Neural crest cell (in vitro differentiated cells): ENCODE data around the gene CENPX. TPM values are rescaled to one million over a fixed set of nuclear protein-coding genes. Genes with fewer than 3 reads are reported as not detected.

Experiments
- DNase-seq: peaks from one replicate; pipeline ENCODE4 v3.0.0; 2021; ENCODE audit warnings: low read depth, mixed read lengths, low spot score
- H3K27ac Mint-ChIP-seq: one replicate; pipeline ENCODE4 v1.8.0; 2021; ENCODE audit warnings: mild to moderate bottlenecking, mixed read lengths; ENCODE audit not compliant: unreplicated experiment
- H3K27me3 Mint-ChIP-seq: 2 replicates; pipeline ENCODE4 v1.8.0; 2021; ENCODE audit warnings: low read depth, mild to moderate bottlenecking, mixed read lengths
- H3K36me3 Mint-ChIP-seq: 2 replicates; pipeline ENCODE4 v1.8.0; 2021; ENCODE audit warnings: low read depth, mild to moderate bottlenecking, mixed read lengths
- H3K4me1 Mint-ChIP-seq: 2 replicates; pipeline ENCODE4 v1.8.0; 2021; ENCODE audit warnings: mixed read lengths
- H3K4me3 Mint-ChIP-seq: one replicate; pipeline ENCODE4 v1.8.0; 2021; ENCODE audit warnings: mild to moderate bottlenecking, mixed read lengths
- H3K9me3 Mint-ChIP-seq: 2 replicates; pipeline ENCODE4 v1.8.0; 2021; ENCODE audit warnings: mixed read lengths
- total RNA-seq: library from RNA; stranded (reverse); gene quantifications from 2 replicates; pipeline ENCODE4 v1.2.1, GENCODE V29; 2021
- TF ChIP-seq, protein P1 (sequence below): fragments of 200-600 bp; sonication (generic); conservative IDR thresholded peaks from 2 replicates; pipeline ENCODE4 v1.5.0; 2021; ENCODE audit warnings: antibody characterized with exemption, mild to moderate bottlenecking

CENPX gene
- total RNA-seq, 1 donor from 2014 or later = 135 TPM

DNA sequence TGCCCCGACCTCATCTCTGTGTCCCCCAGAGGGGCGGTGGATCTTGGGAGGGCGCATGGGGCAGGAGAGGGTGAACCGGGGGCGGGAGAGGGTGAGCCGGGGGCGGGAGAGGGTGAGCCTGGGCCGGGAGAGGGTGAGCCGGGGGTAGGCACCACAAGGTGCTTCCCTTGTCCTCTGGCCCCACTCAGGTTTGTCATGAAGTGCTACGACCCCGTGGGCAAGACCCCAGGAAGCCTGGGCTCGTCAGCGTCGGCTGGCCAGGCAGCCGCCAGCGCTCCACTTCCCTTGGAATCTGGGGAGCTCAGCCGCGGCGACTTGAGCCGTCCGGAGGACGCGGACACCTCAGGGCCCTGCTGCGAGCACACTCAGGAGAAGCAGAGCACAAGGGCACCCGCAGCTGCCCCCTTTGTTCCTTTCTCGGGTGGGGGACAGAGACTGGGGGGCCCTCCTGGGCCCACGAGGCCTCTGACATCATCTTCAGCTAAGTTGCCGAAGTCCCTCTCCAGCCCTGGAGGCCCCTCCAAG, 26.4 kb downstream of the CENPX start:
- no peaks in the 10 kb centered on the region for H3K27me3 Mint-ChIP-seq
- no peak for DNase-seq
- H3K36me3 Mint-ChIP-seq = no peaks in the 10 kb centered on the region
- TF ChIP-seq, protein P1, sequence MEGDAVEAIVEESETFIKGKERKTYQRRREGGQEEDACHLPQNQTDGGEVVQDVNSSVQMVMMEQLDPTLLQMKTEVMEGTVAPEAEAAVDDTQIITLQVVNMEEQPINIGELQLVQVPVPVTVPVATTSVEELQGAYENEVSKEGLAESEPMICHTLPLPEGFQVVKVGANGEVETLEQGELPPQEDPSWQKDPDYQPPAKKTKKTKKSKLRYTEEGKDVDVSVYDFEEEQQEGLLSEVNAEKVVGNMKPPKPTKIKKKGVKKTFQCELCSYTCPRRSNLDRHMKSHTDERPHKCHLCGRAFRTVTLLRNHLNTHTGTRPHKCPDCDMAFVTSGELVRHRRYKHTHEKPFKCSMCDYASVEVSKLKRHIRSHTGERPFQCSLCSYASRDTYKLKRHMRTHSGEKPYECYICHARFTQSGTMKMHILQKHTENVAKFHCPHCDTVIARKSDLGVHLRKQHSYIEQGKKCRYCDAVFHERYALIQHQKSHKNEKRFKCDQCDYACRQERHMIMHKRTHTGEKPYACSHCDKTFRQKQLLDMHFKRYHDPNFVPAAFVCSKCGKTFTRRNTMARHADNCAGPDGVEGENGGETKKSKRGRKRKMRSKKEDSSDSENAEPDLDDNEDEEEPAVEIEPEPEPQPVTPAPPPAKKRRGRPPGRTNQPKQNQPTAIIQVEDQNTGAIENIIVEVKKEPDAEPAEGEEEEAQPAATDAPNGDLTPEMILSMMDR = no peak
- peaks cover 34% of the 10 kb centered on the region for H3K4me1 Mint-ChIP-seq
- H3K27ac Mint-ChIP-seq = no peak overlapping the region
- H3K4me3 Mint-ChIP-seq = no peak overlapping the region
- no peaks in the 10 kb centered on the region for H3K9me3 Mint-ChIP-seq

GRCh38 chr17:81995463-81996231, 27.0 kb downstream of the CENPX start:
- Mint-ChIP-seq H3K4me1 (peaks cover 38% of the 10 kb centered on the region), H3K27ac (no peak overlapping the region), H3K9me3 (no peaks in the 10 kb centered on the region), H3K27me3 (no peaks in the 10 kb centered on the region), H3K36me3 (peaks cover 2% of the 10 kb centered on the region), H3K4me3 (no peak overlapping the region)
- TF ChIP-seq, protein P1 = no peak
- no peak for DNase-seq

DNA sequence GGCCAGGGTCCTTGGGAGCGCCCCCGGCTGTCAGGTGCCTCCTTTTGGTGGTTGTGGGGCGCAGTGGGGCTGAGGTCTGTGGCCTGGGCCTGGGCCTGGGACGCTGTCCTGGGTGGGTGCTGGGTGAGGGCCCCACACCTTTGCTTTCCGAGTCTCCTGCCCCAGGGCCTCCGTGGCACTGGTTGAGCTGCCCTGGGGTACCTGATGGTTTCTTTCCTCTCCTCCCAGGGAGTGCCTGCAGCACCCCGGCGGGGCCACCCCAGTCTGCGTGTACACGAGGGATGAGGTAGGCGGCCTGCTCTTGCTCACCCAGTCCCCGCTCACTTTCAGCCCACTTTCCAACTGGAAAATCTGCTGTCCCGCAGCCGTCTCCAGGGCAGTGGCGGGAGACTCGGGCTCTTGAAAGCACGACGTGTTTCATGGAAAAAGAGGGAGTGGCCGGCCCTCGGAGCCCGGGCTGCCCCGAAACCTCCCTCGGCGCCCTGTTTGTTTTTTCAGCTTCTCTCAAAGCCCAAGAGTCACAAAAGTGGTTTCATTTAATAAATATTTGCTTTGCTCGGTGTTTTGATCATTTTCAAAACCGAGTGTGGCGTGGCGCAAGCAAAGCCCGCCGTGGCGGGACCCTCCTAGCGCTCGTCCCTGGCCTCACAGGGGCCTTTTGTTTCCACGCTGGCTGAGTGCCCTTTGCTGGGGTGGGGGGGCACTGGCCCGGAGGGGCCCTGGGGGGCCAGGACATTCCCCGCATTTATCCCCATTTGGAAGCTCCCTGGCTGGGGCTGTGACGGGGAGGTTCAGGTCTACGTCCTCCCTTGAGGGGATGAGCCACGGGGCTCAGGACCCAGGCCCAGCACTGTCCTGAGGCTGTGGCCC, 27.9 kb downstream of the CENPX start:
- peak overlapping the region; percentile 54 for H3K4me3 Mint-ChIP-seq
- peaks cover 5% of the 10 kb centered on the region for H3K36me3 Mint-ChIP-seq
- H3K9me3 Mint-ChIP-seq = no peaks in the 10 kb centered on the region
- TF ChIP-seq, protein P1 = no peak
- H3K27me3 Mint-ChIP-seq = no peaks in the 10 kb centered on the region
- peak overlapping the region; percentile 62 for H3K27ac Mint-ChIP-seq
- peaks cover 41% of the 10 kb centered on the region for H3K4me1 Mint-ChIP-seq
- DNase-seq = no peak

GRCh38 chr17:81993729-81994592, 28.7 kb downstream of the CENPX start:
- Mint-ChIP-seq H3K27me3 (no peaks in the 10 kb centered on the region), H3K4me3 (no peak overlapping the region), H3K4me1 (peaks cover 41% of the 10 kb centered on the region), H3K36me3 (peaks cover 5% of the 10 kb centered on the region), H3K9me3 (no peaks in the 10 kb centered on the region), H3K27ac (peak overlapping the region; percentile 43)
- TF ChIP-seq, protein P1 = no peak
- DNase-seq = no peak
